GM21515 (cell line): ENCODE measurements around the gene SEC14L6.

Experiments
- ATAC-seq: cut with Tn5 transposase; IDR thresholded peaks from one replicate; pipeline ENCODE4 v1.9.1; 2021; ENCODE audit not compliant: unreplicated experiment

Gene SEC14L6

GRCh38 chr22:30500628-30501027 is 45.9 kb downstream of the SEC14L6 start:
- no peak for ATAC-seq

GRCh38 chr22:30497466-30498150 is 48.9 kb downstream of the SEC14L6 start:
- no peak for ATAC-seq

- no peak for ATAC-seq
Observed at GRCh38 chr22:30495041-30495784, 51.3 kb downstream of the SEC14L6 start.

GRCh38 chr22:30492144-30492543 is 54.4 kb downstream of the SEC14L6 start:
- ATAC-seq = no peak

GRCh38 chr22:30491381-30491780 is 55.2 kb downstream of the SEC14L6 start:
- no peak for ATAC-seq

- ATAC-seq = no peak
Observed at GRCh38 chr22:30490399-30490798, 56.1 kb downstream of the SEC14L6 start.

- ATAC-seq = no peak
Observed at GRCh38 chr22:30488121-30488520, 58.4 kb downstream of the SEC14L6 start.

- ATAC-seq = no peak
Observed at GRCh38 chr22:30486661-30487115, 59.9 kb downstream of the SEC14L6 start.

GRCh38 chr22:30486118-30486517 is 60.4 kb downstream of the SEC14L6 start:
- ATAC-seq = no peak

- no peak for ATAC-seq
Observed at GRCh38 chr22:30485362-30485988, 61.1 kb downstream of the SEC14L6 start.

- ATAC-seq = no peak
Observed at GRCh38 chr22:30483169-30483568, 63.4 kb downstream of the SEC14L6 start.

GRCh38 chr22:30481711-30482110 is 64.8 kb downstream of the SEC14L6 start:
- ATAC-seq = no peak

GRCh38 chr22:30479981-30480380 is 66.6 kb downstream of the SEC14L6 start:
- no peak for ATAC-seq

- no peak for ATAC-seq
Observed at GRCh38 chr22:30474683-30475424, 71.7 kb downstream of the SEC14L6 start.

GRCh38 chr22:30474121-30474520 is 72.4 kb downstream of the SEC14L6 start:
- ATAC-seq = no peak

GRCh38 chr22:30472994-30473720 is 73.4 kb downstream of the SEC14L6 start:
- no peak for ATAC-seq
